IMR-90 (cell line): Measurements from ENCODE around the gene CSNK1D. TPM values are rescaled to one million over a fixed set of nuclear protein-coding genes. Genes with fewer than 3 reads are reported as not detected.

ENCODE experiments used
- ATAC-seq: fragments of 200-7000 bp; cut with Tn5 transposase; 2 replicates; pipeline ENCODE4 v1.9.1; 2020; ENCODE audit warnings: low read depth, mild to moderate bottlenecking, moderate library complexity
- BruUV-seq: library from RNA; stranded (reverse); fragments of 400-500 nt; replicated peaks from 2 replicates; lab custom pipeline; 2021; lab: Mats Ljungman, UMichigan
- CTCF ChIA-PET: fragments of 300-600 bp; formaldehyde crosslinking; extraction: SDS; loops from one replicate; lab custom pipeline; 2021; ENCODE audit warnings: antibody characterized with exemption; lab: Yijun Ruan, JAX
- POLR2A ChIA-PET: fragments of 300-600 bp; sonication (Branson Sonifier 250); formaldehyde crosslinking; loops from one replicate; lab custom pipeline; 2022; ENCODE audit warnings: antibody characterized with exemption; ENCODE audit not compliant: unreplicated experiment; lab: Charles Lee
- DNase-seq: peaks from one replicate; pipeline ENCODE4 v3.0.0; 2013
- H2AFZ ChIP-seq: replicated peaks from 2 replicates; pipeline ENCODE3; 2013; ENCODE audit warnings: low read length, mild to moderate bottlenecking; ENCODE audit not compliant: poor library complexity
- H2AK5ac ChIP-seq: 2 replicates; pipeline ENCODE4 v1.6.1; 2013; ENCODE audit warnings: low read depth, low read length, inconsistent platforms
- H2AK9ac ChIP-seq: replicated peaks from 2 replicates; pipeline ENCODE3; 2013; ENCODE audit warnings: mild to moderate bottlenecking, low read depth, low read length, moderate library complexity; ENCODE audit not compliant: poor library complexity
- H2BK120ac ChIP-seq: 2 replicates; pipeline ENCODE4 v1.6.1; 2013; ENCODE audit warnings: low read depth, low read length, inconsistent platforms
- H2BK15ac ChIP-seq: 3 replicates; pipeline ENCODE4 v1.6.1; 2013; ENCODE audit warnings: low read depth, low read length, inconsistent platforms
- H2BK20ac ChIP-seq: 2 replicates; pipeline ENCODE4 v1.6.1; 2013; ENCODE audit warnings: low read depth, mild to moderate bottlenecking, inconsistent platforms, low read length, moderate library complexity
- H2BK5ac ChIP-seq: 2 replicates; pipeline ENCODE4 v1.6.1; 2013; ENCODE audit warnings: mild to moderate bottlenecking, low read depth, low read length, inconsistent platforms; ENCODE audit not compliant: poor library complexity, severe bottlenecking
- H3K14ac ChIP-seq: replicated peaks from 2 replicates; pipeline ENCODE4 v1.6.1; 2013; ENCODE audit warnings: low read depth, low read length, inconsistent platforms
- H3K18ac ChIP-seq: 2 replicates; pipeline ENCODE4 v1.6.1; 2013; ENCODE audit warnings: low read depth, low read length, control low read depth
- H3K23ac ChIP-seq: 2 replicates; pipeline ENCODE4 v1.6.1; 2013; ENCODE audit warnings: low read depth, low read length, inconsistent platforms
- H3K27ac ChIP-seq: 2 replicates; pipeline ENCODE4 v1.5.1; 2013; ENCODE audit warnings: mild to moderate bottlenecking, control low read depth, low read length; ENCODE audit not compliant: insufficient read depth
- H3K27me3 ChIP-seq: 2 replicates; pipeline ENCODE4 v1.6.1; 2013; ENCODE audit warnings: low read length; ENCODE audit not compliant: control insufficient read depth, insufficient read depth
- H3K36me3 ChIP-seq: 2 replicates; pipeline ENCODE4 v1.6.1; 2013; ENCODE audit warnings: low read length, mixed read lengths; ENCODE audit not compliant: control insufficient read depth, insufficient read depth
- H3K4ac ChIP-seq: 2 replicates; pipeline ENCODE4 v1.6.1; 2013; ENCODE audit warnings: low read depth, low read length, inconsistent platforms
- H3K4me1 ChIP-seq: 2 replicates; pipeline ENCODE4 v1.6.1; 2013; ENCODE audit warnings: low read length, mixed read lengths; ENCODE audit not compliant: control insufficient read depth, insufficient read depth
- H3K4me2 ChIP-seq: 2 replicates; pipeline ENCODE4 v1.6.1; 2013; ENCODE audit warnings: low read depth, mild to moderate bottlenecking, control low read depth, low read length, moderate library complexity
- H3K4me3 ChIP-seq: 2 replicates; pipeline ENCODE4 v1.5.1; 2013; ENCODE audit warnings: low read depth, mild to moderate bottlenecking, control low read depth, low read length, moderate library complexity; ENCODE audit not compliant: insufficient read depth
- H3K56ac ChIP-seq: 2 replicates; pipeline ENCODE4 v1.6.1; 2013; ENCODE audit warnings: low read length, inconsistent platforms; ENCODE audit not compliant: insufficient read depth; ENCODE audit errors: extremely low read depth
- H3K79me1 ChIP-seq, 2 experiments: 2 replicates each; pipeline ENCODE4 v1.6.1; 2013; ENCODE audit warnings: low read length in 2 of 2, inconsistent platforms in 1 of 2, low read depth in 1 of 2
- H3K9ac ChIP-seq: 2 replicates; pipeline ENCODE4 v1.6.1; 2013; ENCODE audit warnings: low read depth, low read length, control low read depth
- H3K9me1 ChIP-seq: 2 replicates; pipeline ENCODE4 v1.6.1; 2013; ENCODE audit warnings: low read length, inconsistent platforms; ENCODE audit not compliant: insufficient read depth
- H3K9me3 ChIP-seq: 2 replicates; pipeline ENCODE4 v1.6.1; 2013; ENCODE audit warnings: low read length; ENCODE audit not compliant: control insufficient read depth, insufficient read depth
- H4K20me1 ChIP-seq: 2 replicates; pipeline ENCODE4 v1.6.1; 2013; ENCODE audit warnings: low read length, inconsistent platforms; ENCODE audit not compliant: insufficient read depth
- H4K5ac ChIP-seq: 2 replicates; pipeline ENCODE4 v1.6.1; 2013; ENCODE audit warnings: mild to moderate bottlenecking, low read depth, low read length, control low read depth
- H4K8ac ChIP-seq, 2 experiments: 2 replicates each; pipeline ENCODE4 v1.6.1; 2013; ENCODE audit warnings: low read depth in 2 of 2, low read length in 2 of 2, control low read depth in 1 of 2, inconsistent platforms in 1 of 2
- H4K91ac ChIP-seq: 2 replicates; pipeline ENCODE4 v1.6.1; 2013; ENCODE audit warnings: low read depth, low read length, inconsistent platforms; ENCODE audit not compliant: insufficient read depth
- BHLHE40 ChIP-seq: fragments of 150-350 bp; IDR thresholded peaks from 2 replicates; pipeline ENCODE4 v1.6.1; 2016; ENCODE audit warnings: mild to moderate bottlenecking, low read depth, low read length
- CEBPB ChIP-seq: IDR thresholded peaks from 2 replicates; pipeline ENCODE4 v1.6.1; 2012; ENCODE audit warnings: low read depth, low read length, improper control_type of control experiment
- CTCF ChIP-seq: conservative IDR thresholded peaks from 2 replicates; pipeline ENCODE4 v1.5.1; 2012; ENCODE audit warnings: mild to moderate bottlenecking, low read depth, low read length, improper control_type of control experiment
- FOS ChIP-seq: fragments of 150-350 bp; IDR thresholded peaks from 2 replicates; pipeline ENCODE4 v1.6.1; 2016; ENCODE audit warnings: low read depth, low read length
- MAFK ChIP-seq: IDR thresholded peaks from 2 replicates; pipeline ENCODE4 v1.6.1; 2012; ENCODE audit warnings: low read depth, low read length, improper control_type of control experiment
- MAZ ChIP-seq: IDR thresholded peaks from 2 replicates; pipeline ENCODE4 v1.6.1; 2012; ENCODE audit warnings: low read depth, mild to moderate bottlenecking, low read length, improper control_type of control experiment, moderate library complexity, borderline replicate concordance
- MXI1 ChIP-seq: IDR thresholded peaks from 2 replicates; pipeline ENCODE4 v1.6.1; 2012; ENCODE audit warnings: low read depth, mild to moderate bottlenecking, low read length, moderate library complexity, borderline replicate concordance
- NFE2L2 ChIP-seq: fragments of 150-350 bp; IDR thresholded peaks from 2 replicates; pipeline ENCODE4 v1.6.1; 2016; ENCODE audit warnings: low read depth, mild to moderate bottlenecking, low read length
- POLR2A ChIP-seq: IDR thresholded peaks from 2 replicates; pipeline ENCODE4 v1.6.1; 2012; ENCODE audit warnings: mild to moderate bottlenecking, low read depth, low read length
- RAD21 ChIP-seq: IDR thresholded peaks from 2 replicates; pipeline ENCODE4 v1.6.1; 2012; ENCODE audit warnings: low read length, improper control_type of control experiment
- RCOR1 ChIP-seq: IDR thresholded peaks from 2 replicates; pipeline ENCODE4 v1.6.1; 2012; ENCODE audit warnings: mild to moderate bottlenecking, low read length, improper control_type of control experiment; ENCODE audit not compliant: insufficient replicate concordance
- RFX5 ChIP-seq: IDR thresholded peaks from 2 replicates; pipeline ENCODE4 v1.8.0; 2012; ENCODE audit warnings: low read depth, mild to moderate bottlenecking, low read length, moderate library complexity
- SMC3 ChIP-seq: fragments of 150-350 bp; IDR thresholded peaks from 2 replicates; pipeline ENCODE4 v1.6.1; 2016; ENCODE audit warnings: low read depth, mild to moderate bottlenecking, antibody characterized with exemption, low read length, moderate library complexity
- USF2 ChIP-seq: fragments of 150-350 bp; IDR thresholded peaks from 2 replicates; pipeline ENCODE4 v1.6.1; 2017; ENCODE audit warnings: mild to moderate bottlenecking, antibody characterized with exemption, low read length, low read depth
- WGBS, 2 experiments: methylation state at CpG; one replicate each; pipeline versions ENCODE4 v1.1.5 to v1.1.7; 2013; ENCODE audit warnings: missing lambda C conversion rate in 2 of 2; ENCODE audit not compliant: insufficient read length in 1 of 2; ENCODE audit errors: extremely low coverage in 2 of 2; 5-methylcytosine and 5-hydroxymethylcytosine counted together
- dilution Hi-C: fragments of 300-500 bp; cut with HindIII; formaldehyde crosslinking; loops from one replicate; pipeline ENCODE4 v1.14.3; 2018; ENCODE audit warnings: low sequenced_read_pairs; ENCODE audit not compliant: unreplicated experiment
- in situ Hi-C: fragments of 300-500 bp; cut with MboI; formaldehyde crosslinking; loops from 3 replicates; pipeline ENCODE4 v1.14.3; 2019; ENCODE audit warnings: low sequenced_read_pairs, inconsistent platforms, mixed read lengths
- intact Hi-C: fragments of 100-400 bp; cut with micrococcal nuclease; formaldehyde crosslinking; loops from 2 replicates; pipeline ENCODE4 v1.10.0; 2022
- polyA plus RNA-seq, 3 experiments: library from polyadenylated mRNA; depleted of rRNA; stranded (reverse); fragments of >200 nt; gene quantifications; 2 replicates each; pipeline ENCODE4 v1.2.3, GENCODE V29; 2012; ENCODE audit warnings: low replicate concordance in 1 of 3
- total RNA-seq: library from RNA; depleted of rRNA; stranded (reverse); fragments of >200 nt; gene quantifications from 2 replicates; pipeline ENCODE4 v1.2.3, GENCODE V29; 2012

CSNK1D gene
- total and polyA plus RNA-seq, 2 of the 4 experiments (the other 2 are of a cell fraction) = 47.1 to 186 TPM

- no peak overlapping the region for H3K4ac ChIP-seq
- no peak overlapping the region for H3K27ac ChIP-seq
- ATAC-seq (no peak; the same call in 1 of the 2 replicates), DNase-seq (no peak)
- H4K8ac ChIP-seq = no peak overlapping the region
- no peak overlapping the region for H3K14ac ChIP-seq
- ChIA-PET CTCF (no interaction called here), POLR2A (interaction anchor here (0.5 kb wide), 1 partner anchor 24 kb away, joined by 3 read pairs; no protein-coding TSS in a partner anchor)
- peaks cover 46% of the 10 kb centered on the region for H3K27me3 ChIP-seq
- in situ Hi-C loops (no loop called here), intact Hi-C loops (no loop called here), dilution Hi-C loops (no loop called here)
- no peak overlapping the region for H3K56ac ChIP-seq
- H3K4me3 ChIP-seq = no peak overlapping the region
- no peak overlapping the region for H3K9ac ChIP-seq
- no TSS peak for BruUV-seq
- WGBS, 2 experiments = 59% methylated on average over 14 of the region's 32 CpGs; no CpG with 5 or more reads in 1 of the 2 experiments
- H3K4me1 ChIP-seq = no peaks in the 10 kb centered on the region
- H3K79me1 ChIP-seq = no peaks in the 10 kb centered on the region
- H2AK9ac ChIP-seq = no peak overlapping the region
- no peak overlapping the region for H4K91ac ChIP-seq
- no peaks in the 10 kb centered on the region for H3K9me3 ChIP-seq
- H4K20me1 ChIP-seq = peaks cover under 1% of the 10 kb centered on the region; the same call in 1 of the 2 replicates
- peaks cover 7% of the 10 kb centered on the region; the same call in 1 of the 2 replicates for H3K9me1 ChIP-seq
- H2BK5ac ChIP-seq = no peak overlapping the region
- no peak overlapping the region for H3K18ac ChIP-seq
- no peak overlapping the region for H2BK20ac ChIP-seq
- no peak overlapping the region for H4K5ac ChIP-seq
- no peak overlapping the region for H2BK15ac ChIP-seq
- H3K23ac ChIP-seq = no peak overlapping the region
- no peaks in the 10 kb centered on the region for H3K36me3 ChIP-seq
- H2AFZ ChIP-seq = no peak overlapping the region
- H3K4me2 ChIP-seq = no peak overlapping the region
- no peak overlapping the region for H2AK5ac ChIP-seq
- H2BK120ac ChIP-seq = no peak overlapping the region
- TF ChIP-seq RCOR1 (no peak), MAFK (no peak), BHLHE40 (no peak), NFE2L2 (no peak), SMC3 (no peak), CEBPB (no peak), RFX5 (no peak), MAZ (no peak), FOS (no peak), RAD21 (no peak), USF2 (no peak), MXI1 (no peak), CTCF (no peak), POLR2A (no peak)
These were observed 41.5 kb upstream of the CSNK1D start for GRCh38 chr17:82314727-82315605.
